HS-5 (cell line): ENCODE data around the gene LRRN4CL.
"Not testable (repeated sequence)": the region's sequence is repeated elsewhere in the genome, so short reads cannot be mapped to it uniquely, and the experiment has no call there.

Source experiments
- DNase-seq: peaks from one replicate; pipeline ENCODE4 v3.0.0-alpha.2; 2012; ENCODE audit warnings: low read depth

Gene LRRN4CL

GRCh38 chr11:62689421-62690183 is at the start of gene LRRN4CL:
LRRN4CL (minus strand) TSS chr11:62689530; CDS start chr11:62688508, 1,022 bp downstream.
- DNase-seq = peak; percentile 92

GRCh38 chr11:62737196-62737595 is 47.9 kb upstream of the LRRN4CL start:
- no peak for DNase-seq

GRCh38 chr11:62732830-62733229 is 43.5 kb upstream of the LRRN4CL start:
- DNase-seq = no peak

- DNase-seq = not testable (repeated sequence)
These were observed 40.7 kb upstream of the LRRN4CL start for GRCh38 chr11:62730076-62730475.

- peak; percentile 79 for DNase-seq
These were observed 39.0 kb upstream of the LRRN4CL start, which contains the start of gene TTC9C for GRCh38 chr11:62728171-62728988. TTC9C (plus strand) TSS chr11:62728486; CDS start chr11:62728849, 363 bp downstream.

- DNase-seq = peak; percentile 98
These were observed 38.5 kb upstream of the LRRN4CL start for GRCh38 chr11:62727872-62728170.

GRCh38 chr11:62727165-62727871 is 38.0 kb upstream of the LRRN4CL start, which contains the start of gene HNRNPUL2:
HNRNPUL2 (minus strand) TSS chr11:62727457; CDS start chr11:62727156, 301 bp downstream.
- peak; percentile 96 for DNase-seq

- no peak for DNase-seq
These were observed 37.5 kb upstream of the LRRN4CL start for GRCh38 chr11:62726915-62727164.

GRCh38 chr11:62726156-62726914 is 37.0 kb upstream of the LRRN4CL start:
- DNase-seq = no peak

- DNase-seq = no peak
These were observed 36.3 kb upstream of the LRRN4CL start for GRCh38 chr11:62725646-62726045.

- DNase-seq = no peak
These were observed 34.8 kb upstream of the LRRN4CL start for GRCh38 chr11:62724171-62724570.

- no peak for DNase-seq
These were observed 32.7 kb upstream of the LRRN4CL start for GRCh38 chr11:62721994-62722393.

GRCh38 chr11:62719302-62719978 is 30.1 kb upstream of the LRRN4CL start:
- DNase-seq = no peak

GRCh38 chr11:62716816-62717215 is 27.5 kb upstream of the LRRN4CL start:
- no peak for DNase-seq

GRCh38 chr11:62716206-62716605 is 26.9 kb upstream of the LRRN4CL start:
- no peak for DNase-seq

GRCh38 chr11:62715150-62716130 is 26.1 kb upstream of the LRRN4CL start:
- DNase-seq = no peak

- no peak for DNase-seq
These were observed 24.0 kb upstream of the LRRN4CL start for GRCh38 chr11:62713343-62713742.

- no peak for DNase-seq
These were observed 23.5 kb upstream of the LRRN4CL start for GRCh38 chr11:62712861-62713260.

- no peak for DNase-seq
These were observed 23.0 kb upstream of the LRRN4CL start for GRCh38 chr11:62712276-62712812.

GRCh38 chr11:62710001-62710345 is 20.6 kb upstream of the LRRN4CL start:
- DNase-seq = no peak
